Natural killer cell (primary cell): ENCODE measurements around the gene KDM3B. TPM values are rescaled to one million over a fixed set of nuclear protein-coding genes. Genes with fewer than 3 reads are reported as not detected.

ENCODE experiments used
- ATAC-seq, 3 donors: fragments of 150-1000 bp in 2 of 3; fragments of 200-7000 bp in 1 of 3; cut with Tn5 transposase; 1 replicate in 1 of 3; 2 replicates in 2 of 3; pipeline ENCODE4 v1.10.0; 2021; ENCODE audit warnings: mild to moderate bottlenecking in 2 of 3, moderate library complexity in 2 of 3
- DNase-seq, 2 donors: peaks; one replicate each; pipeline versions ENCODE4 v3.0.0 to v3.0.0-alpha.2; 2013 to 2021; ENCODE audit warnings: mixed read lengths in 1 of 2
- H3K27ac ChIP-seq: one replicate; pipeline ENCODE4 v1.5.1; 2013; ENCODE audit warnings: mild to moderate bottlenecking, low read length
- H3K27me3 ChIP-seq: one replicate; pipeline ENCODE4 v1.6.1; 2013; ENCODE audit warnings: low read length; ENCODE audit not compliant: control insufficient read depth, insufficient read depth
- H3K36me3 ChIP-seq: one replicate; pipeline ENCODE4 v1.6.1; 2013; ENCODE audit warnings: low read length; ENCODE audit not compliant: control insufficient read depth, insufficient read depth
- H3K4me1 ChIP-seq: one replicate; pipeline ENCODE4 v1.6.1; 2013; ENCODE audit warnings: low read length; ENCODE audit not compliant: control insufficient read depth, insufficient read depth
- H3K4me3 ChIP-seq: one replicate; pipeline ENCODE4 v1.5.1; 2013; ENCODE audit warnings: low read length
- H3K9me3 ChIP-seq: one replicate; pipeline ENCODE4 v1.6.1; 2013; ENCODE audit warnings: low read length; ENCODE audit not compliant: control insufficient read depth, insufficient read depth
- H3K27ac Mint-ChIP-seq, 2 donors: one replicate each; pipeline ENCODE4 v1.8.0; 2022; ENCODE audit warnings: mild to moderate bottlenecking in 2 of 2, mixed read lengths in 2 of 2, moderate library complexity in 1 of 2
- H3K27me3 Mint-ChIP-seq, 2 donors: one replicate each; pipeline ENCODE4 v1.8.0; 2022; ENCODE audit warnings: low read depth in 2 of 2, mixed read lengths in 2 of 2
- H3K36me3 Mint-ChIP-seq: one replicate; pipeline ENCODE4 v1.8.0; 2022; ENCODE audit warnings: mixed read lengths
- H3K4me1 Mint-ChIP-seq, 2 donors: one replicate each; pipeline ENCODE4 v1.8.0; 2022; ENCODE audit warnings: mixed read lengths in 2 of 2
- H3K4me3 Mint-ChIP-seq: one replicate; pipeline ENCODE4 v1.8.0; 2022; ENCODE audit warnings: mild to moderate bottlenecking, moderate library complexity, mixed read lengths
- H3K9me3 Mint-ChIP-seq, 2 donors: one replicate each; pipeline ENCODE4 v1.8.0; 2022; ENCODE audit warnings: mixed read lengths in 2 of 2
- CTCF ChIP-seq: fragments of 200-600 bp; IDR thresholded peaks from one replicate; pipeline ENCODE4 v1.8.0; 2022; ENCODE audit warnings: antibody characterized with exemption
- WGBS: methylation state at CpG from one replicate; pipeline ENCODE4 v1.1.7; 2013; ENCODE audit warnings: missing lambda C conversion rate; ENCODE audit not compliant: insufficient coverage; 5-methylcytosine and 5-hydroxymethylcytosine counted together
- intact Hi-C: fragments of 100-400 bp; cut with micrococcal nuclease; formaldehyde crosslinking; loops from one replicate; pipeline ENCODE4 v1.14.2; 2022
- total RNA-seq, 4 donors: library from RNA; stranded (reverse); fragments of 120-200 nt in 1 of 4; gene quantifications; one replicate each; pipeline versions ENCODE4 v1.2.3 to v1.2.4, GENCODE V29; 2013 to 2022

KDM3B gene
- total RNA-seq, 3 donors from 2014 or later (not counting 1 experiment from before 2014, with no cell fraction given): 82.3 to 87.1 (median 82.3) TPM

GRCh38 chr5:138353560-138354080 lies 1.1 kb downstream of the KDM3B start:
- DNase-seq (peak in 1 of 2 donors; percentile 63), ATAC-seq (no peak)
- H3K9me3 ChIP-seq: peaks cover 3% of the 10 kb centered on the region

GRCh38 chr5:138354387-138354786 lies 1.9 kb downstream of the KDM3B start:
- intact Hi-C loops: loop anchor here (5.0 kb wide), 1 partner anchor 177 kb away; the partner anchor contains the start of genes BRD8 and KIF20A
- Mint-ChIP-seq H3K4me1 (peaks cover 44 to 45% of the 10 kb centered on the region in 2 donors), H3K36me3 (peaks cover 7% of the 10 kb centered on the region), H3K27ac (peak overlapping the region; percentile 94 to 97), H3K4me3 (peak overlapping the region; percentile 95), H3K9me3 (peaks cover 0 to 5% of the 10 kb centered on the region in 2 donors), H3K27me3 (no peaks in the 10 kb centered on the region)
- Histone ChIP-seq H3K4me3 (peak overlapping the region; percentile 97), H3K4me1 (peaks cover 18% of the 10 kb centered on the region), H3K27me3 (no peaks in the 10 kb centered on the region), H3K9me3 (peaks cover 3% of the 10 kb centered on the region), H3K27ac (peak overlapping the region; percentile 97), H3K36me3 (no peaks in the 10 kb centered on the region)
- ATAC-seq: no peak
- no peak for DNase-seq
- no peak for TF ChIP-seq CTCF
- 19% methylated on average over 5 of the region's 5 CpGs for WGBS

More at GRCh38 chr5:138353560-138354080, 1.1 kb downstream of the KDM3B start:
- intact Hi-C loops: loop anchor here (2.0 to 5.0 kb wide), 3 partner anchors 15 to 189 kb away; partner anchors contain the start of genes BRD8, ETF1, FAM53C and KIF20A
- Histone ChIP-seq H3K36me3 (no peaks in the 10 kb centered on the region), H3K4me1 (peaks cover 18% of the 10 kb centered on the region), H3K27me3 (no peaks in the 10 kb centered on the region), H3K27ac (peak overlapping the region; percentile 97), H3K4me3 (peak overlapping the region; percentile 97)
- peak overlapping the region; percentile 94 to 97 for H3K27ac Mint-ChIP-seq
- H3K36me3 Mint-ChIP-seq: peaks cover 7% of the 10 kb centered on the region
- no peaks in the 10 kb centered on the region for H3K27me3 Mint-ChIP-seq
- no peak for TF ChIP-seq CTCF
- peaks cover 44 to 45% of the 10 kb centered on the region in 2 donors for H3K4me1 Mint-ChIP-seq
- peak overlapping the region; percentile 95 for H3K4me3 Mint-ChIP-seq
- peaks cover 0 to 5% of the 10 kb centered on the region in 2 donors for H3K9me3 Mint-ChIP-seq
- 1% methylated on average over 9 of the region's 11 CpGs for WGBS

GRCh38 chr5:138354926-138355378 lies 2.5 kb downstream of the KDM3B start:
- H3K36me3 ChIP-seq: no peaks in the 10 kb centered on the region
- H3K9me3 ChIP-seq: peaks cover 3% of the 10 kb centered on the region
- Mint-ChIP-seq H3K36me3 (peaks cover 7% of the 10 kb centered on the region), H3K27me3 (no peaks in the 10 kb centered on the region), H3K27ac (peak overlapping the region; percentile 94 to 97), H3K4me1 (peaks cover 48 to 50% of the 10 kb centered on the region in 2 donors), H3K4me3 (peak overlapping the region; percentile 95), H3K9me3 (peaks cover 0 to 5% of the 10 kb centered on the region in 2 donors)
- no peaks in the 10 kb centered on the region for H3K27me3 ChIP-seq
- peak; percentile 32 to 81 for DNase-seq
- H3K4me1 ChIP-seq: peaks cover 18% of the 10 kb centered on the region
- peak in 2 of 3 donors; percentile 27 to 35 for ATAC-seq
- intact Hi-C loops: loop anchor here (5.0 kb wide), 1 partner anchor 178 kb away; the partner anchor contains the start of genes BRD8 and KIF20A
- whole genome bisulfite sequencing: 21% methylated on average over 4 of the region's 6 CpGs
- H3K27ac ChIP-seq: peak overlapping the region; percentile 97
- no peak overlapping the region for H3K4me3 ChIP-seq
- no peak for TF ChIP-seq CTCF
